Umbilical cord (tissue), 2 donors: Measurements from ENCODE around the gene PACSIN2. TPM values are rescaled to one million over a fixed set of nuclear protein-coding genes. Genes with fewer than 3 reads are reported as not detected.
A peak's percentile ranks its signal among the peaks of the same experiment; 100 is the strongest.

Source experiments
- DNase-seq: peaks from one replicate; pipeline ENCODE4 v3.0.0-alpha.2; 2015; ENCODE audit warnings: low spot score
- total RNA-seq: library from RNA; depleted of rRNA; stranded (reverse); fragments of >200 nt; gene quantifications from one replicate; pipeline ENCODE4 v1.2.3, GENCODE V29; 2014; ENCODE audit warnings: low replicate concordance; ENCODE audit not compliant: insufficient read depth

The PACSIN2 gene
- total RNA-seq, 1 donor from 2014 or later = 77.8 TPM

- DNase-seq = no peak
Measured at GRCh38 chr22:42862045-42862734, 152.8 kb downstream of the PACSIN2 start.

GRCh38 chr22:42860968-42861367 lies 154.0 kb downstream of the PACSIN2 start:
- DNase-seq = no peak

GRCh38 chr22:42857845-42858481 lies 157.0 kb downstream of the PACSIN2 start:
- no peak for DNase-seq

DNA sequence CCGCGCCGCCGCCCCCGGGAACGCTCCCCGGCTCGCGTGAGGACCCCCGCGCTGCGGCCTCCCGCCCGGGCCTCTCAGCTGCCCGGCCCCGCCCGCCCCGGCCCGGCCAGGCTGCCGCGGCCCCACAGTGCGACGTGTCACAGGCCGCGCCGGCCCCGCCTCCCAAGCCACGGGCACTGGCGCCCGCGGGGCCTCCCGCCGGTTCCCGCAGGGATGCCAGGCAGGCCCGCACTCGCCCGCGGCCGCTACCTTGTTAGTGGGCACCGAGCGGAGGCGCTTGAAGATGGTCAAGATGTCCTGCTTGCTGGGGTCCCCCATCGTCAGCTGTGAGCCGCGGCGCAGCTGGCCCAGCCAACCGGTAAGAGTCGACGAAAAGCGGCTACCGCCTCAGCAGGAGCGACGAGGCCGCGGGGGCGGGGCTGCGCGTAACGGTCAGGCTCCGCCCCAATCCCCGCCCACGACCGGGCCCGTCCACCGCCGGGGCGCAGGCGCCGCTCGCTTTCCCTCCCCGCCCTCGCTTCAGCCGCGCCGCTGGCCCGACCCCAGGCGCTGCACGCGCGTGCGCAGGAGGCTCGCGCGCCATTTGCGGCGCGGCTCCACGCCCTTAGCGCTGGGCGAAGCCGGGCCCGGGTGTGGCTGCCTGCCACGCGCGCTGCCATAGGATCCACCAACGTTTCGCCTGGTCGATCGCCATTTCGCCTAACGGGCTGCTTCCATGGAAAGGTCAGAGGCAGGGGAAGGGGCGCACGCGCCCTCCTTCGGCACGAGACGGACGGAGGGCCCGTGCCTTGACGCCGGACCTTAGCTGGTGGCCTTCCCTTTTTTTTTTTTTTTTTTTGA lies 157.9 kb downstream of the PACSIN2 start, which contains the start of gene ARFGAP3:
Gene ARFGAP3, minus strand, starts transcription at position 409 of the 840 bp plus-strand sequence. Its CDS starts 91 bp downstream, at position 318.
- peak; percentile 95 for DNase-seq

- peak; percentile 52 for DNase-seq
Measured at GRCh38 chr22:42856179-42856864, 158.6 kb downstream of the PACSIN2 start.

GRCh38 chr22:42855721-42856120 lies 159.2 kb downstream of the PACSIN2 start:
- DNase-seq = no peak

DNA sequence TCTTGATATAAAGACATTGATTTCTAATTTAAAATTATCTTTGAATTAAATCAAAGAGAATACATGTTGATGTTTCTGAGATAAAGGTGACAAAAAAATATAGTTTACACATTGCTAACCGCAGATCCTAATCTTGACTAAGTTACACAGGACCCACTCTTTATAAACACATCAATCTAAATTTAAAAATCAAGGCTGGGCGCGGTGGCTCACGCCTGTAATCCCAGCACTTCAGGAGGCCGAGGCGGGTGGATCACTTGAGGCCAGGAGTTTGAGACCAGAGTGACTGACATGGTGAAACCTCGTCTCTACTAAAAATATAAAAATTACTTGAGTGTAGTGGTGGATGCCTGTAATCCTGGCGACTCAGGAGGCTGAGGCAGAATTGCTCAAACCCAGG lies 159.7 kb downstream of the PACSIN2 start:
- no peak for DNase-seq

DNA sequence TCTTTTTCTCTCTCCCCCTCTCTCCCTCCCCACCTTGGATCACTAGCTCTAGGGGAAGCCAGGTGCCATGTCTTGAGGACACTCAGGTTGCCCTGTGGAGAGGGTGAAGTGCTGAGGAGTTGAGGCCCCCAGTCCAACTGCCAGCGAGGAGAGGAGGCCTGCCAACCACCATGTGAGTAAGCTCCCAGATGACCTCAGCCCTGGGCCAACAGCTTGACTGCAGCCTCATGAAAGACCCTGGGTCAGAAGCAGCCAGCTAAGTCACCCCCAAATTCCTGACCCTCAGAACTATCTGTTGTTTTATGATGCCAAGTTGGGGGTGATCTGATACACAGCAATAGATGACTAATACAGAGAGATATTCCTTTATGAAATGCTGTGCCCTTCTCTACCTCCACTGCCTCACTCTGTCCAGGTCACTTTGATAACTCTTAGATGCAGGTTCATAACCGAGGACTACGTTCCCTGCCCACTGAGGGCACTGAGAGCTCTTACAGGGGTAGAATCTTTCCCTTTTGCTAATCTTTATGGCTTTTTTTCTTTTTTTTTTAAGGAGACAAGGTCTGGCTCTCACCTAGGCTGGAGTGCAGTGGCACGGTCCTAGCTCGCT lies 165.9 kb downstream of the PACSIN2 start:
- DNase-seq = no peak

DNA sequence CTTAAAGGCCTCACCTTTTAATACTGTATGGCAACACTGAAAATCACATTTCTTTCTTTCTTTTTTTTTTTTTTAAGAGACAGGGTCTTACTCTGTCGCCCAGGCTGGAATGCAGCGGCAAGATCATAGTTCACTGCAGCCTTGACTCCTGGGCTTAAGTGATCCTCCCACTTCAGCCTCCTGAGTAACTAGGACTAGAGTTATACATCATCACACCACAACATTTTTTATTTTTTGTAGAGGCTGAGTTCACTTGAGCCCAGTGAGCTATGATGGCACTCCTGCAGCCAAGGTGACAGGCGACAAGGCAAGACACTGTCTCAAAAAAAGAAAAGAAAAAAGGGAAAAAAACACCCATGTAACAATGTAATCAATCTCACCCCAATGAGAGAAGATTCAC lies 167.8 kb downstream of the PACSIN2 start:
- no peak for DNase-seq

GRCh38 chr22:42844756-42845155 lies 170.2 kb downstream of the PACSIN2 start:
- no peak for DNase-seq

GRCh38 chr22:42842658-42843370 lies 172.1 kb downstream of the PACSIN2 start:
- DNase-seq = no peak

GRCh38 chr22:42841444-42841843 lies 173.5 kb downstream of the PACSIN2 start:
- DNase-seq = no peak

GRCh38 chr22:42837556-42837955 lies 177.4 kb downstream of the PACSIN2 start:
- no peak for DNase-seq

GRCh38 chr22:42836026-42836425 lies 178.9 kb downstream of the PACSIN2 start:
- DNase-seq = no peak

DNA sequence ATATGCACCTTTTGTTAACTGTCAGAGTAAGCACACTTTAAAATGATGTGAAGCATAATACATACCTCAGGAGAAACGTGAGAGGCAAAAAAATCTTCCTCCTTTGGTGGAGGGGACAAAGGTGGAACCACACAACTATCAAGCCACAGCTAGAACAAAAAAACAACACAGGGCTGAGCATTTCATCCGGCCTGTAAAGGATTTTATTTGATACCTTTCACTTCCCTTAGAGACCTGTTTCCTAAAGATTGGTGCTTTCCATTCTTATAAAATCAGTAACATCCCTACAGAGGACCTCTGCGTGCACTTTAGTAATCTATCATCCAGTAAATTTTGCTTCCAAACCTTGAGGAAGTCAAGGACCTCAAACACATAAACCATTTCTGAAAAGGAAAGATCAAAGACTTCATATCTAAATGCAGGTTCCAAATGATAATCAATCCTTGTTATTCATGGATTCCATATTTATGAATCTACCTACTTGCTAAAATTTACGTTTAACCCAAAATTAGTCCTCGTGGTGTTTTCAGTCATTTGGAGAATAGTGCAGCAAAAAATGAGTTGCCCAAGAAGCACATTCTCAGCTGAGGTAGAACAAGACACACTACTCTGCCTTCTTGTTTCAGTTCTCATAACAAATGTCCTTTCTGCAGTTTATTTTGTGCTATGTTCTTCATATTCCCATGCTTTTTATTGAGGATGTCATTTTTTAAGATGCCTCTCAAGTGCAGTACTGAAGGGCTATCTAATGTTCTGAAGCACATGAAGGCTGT lies 180.6 kb downstream of the PACSIN2 start:
- DNase-seq = no peak

GRCh38 chr22:42833104-42833503 lies 181.8 kb downstream of the PACSIN2 start:
- DNase-seq = no peak

DNA sequence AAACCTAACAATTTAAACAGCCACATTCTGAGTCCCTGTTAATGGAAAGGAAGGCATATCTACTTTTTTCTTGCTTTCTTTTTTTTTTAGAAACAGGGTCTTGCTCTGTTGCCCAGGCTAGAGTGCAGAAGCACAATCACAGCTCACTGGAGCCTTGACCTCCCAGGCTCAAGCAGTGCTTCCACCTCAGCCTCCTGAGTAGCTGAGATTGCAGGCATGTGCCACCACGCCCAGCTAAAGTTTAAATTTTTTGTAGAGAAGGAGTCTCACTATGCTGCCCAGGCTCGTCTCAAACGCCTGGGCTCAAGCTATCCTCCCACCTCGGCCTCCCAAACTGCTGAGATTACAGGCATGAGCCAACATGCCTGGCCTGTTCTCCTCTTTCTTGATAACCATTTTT lies 183.2 kb downstream of the PACSIN2 start:
- no peak for DNase-seq

GRCh38 chr22:42830161-42830560 lies 184.8 kb downstream of the PACSIN2 start:
- no peak for DNase-seq

DNA sequence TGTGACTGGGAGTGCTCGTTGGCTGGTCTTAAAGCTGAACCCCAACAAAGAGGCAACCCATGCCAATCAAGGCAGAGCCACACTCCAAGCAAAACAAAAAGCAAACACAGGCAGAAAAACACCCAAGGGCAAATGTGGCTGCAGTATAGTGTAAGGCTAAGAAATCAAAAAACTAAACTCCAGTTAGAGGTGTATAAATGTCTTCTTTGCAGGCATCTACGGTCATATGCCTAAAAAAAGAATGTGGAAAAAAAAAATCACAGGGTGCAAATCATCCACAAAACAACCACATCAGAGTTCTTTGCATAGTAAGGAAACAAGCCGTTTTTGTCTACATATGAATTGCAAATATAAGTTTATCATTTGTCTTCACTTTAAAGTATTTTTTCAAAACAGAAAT lies 185.6 kb downstream of the PACSIN2 start:
- DNase-seq = no peak

DNA sequence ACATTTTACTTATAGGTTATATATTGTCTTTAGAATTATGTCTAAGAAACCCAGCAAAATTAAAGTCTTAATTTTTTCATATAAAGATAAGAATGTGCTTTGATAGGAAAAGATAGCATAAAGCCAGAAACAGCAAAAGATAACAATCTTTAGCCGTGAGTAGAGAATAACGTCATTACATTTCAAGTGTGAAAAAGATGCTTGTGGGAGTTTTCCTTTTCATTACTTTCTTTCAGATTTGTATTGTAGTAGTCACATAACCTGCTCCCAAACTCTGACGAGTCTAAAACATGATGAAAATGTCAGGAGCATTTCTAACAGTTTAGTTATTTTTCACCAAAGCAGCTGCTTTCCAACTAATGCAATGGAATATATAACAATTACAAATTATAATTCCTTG lies 189.2 kb downstream of the PACSIN2 start:
- DNase-seq = no peak
